HG03139 (cell line): ENCODE data around the gene CFAP210.

Experiments
- ATAC-seq: cut with Tn5 transposase; IDR thresholded peaks from one replicate; pipeline ENCODE4 v1.9.1; 2021; ENCODE audit not compliant: unreplicated experiment

Gene CFAP210

DNA sequence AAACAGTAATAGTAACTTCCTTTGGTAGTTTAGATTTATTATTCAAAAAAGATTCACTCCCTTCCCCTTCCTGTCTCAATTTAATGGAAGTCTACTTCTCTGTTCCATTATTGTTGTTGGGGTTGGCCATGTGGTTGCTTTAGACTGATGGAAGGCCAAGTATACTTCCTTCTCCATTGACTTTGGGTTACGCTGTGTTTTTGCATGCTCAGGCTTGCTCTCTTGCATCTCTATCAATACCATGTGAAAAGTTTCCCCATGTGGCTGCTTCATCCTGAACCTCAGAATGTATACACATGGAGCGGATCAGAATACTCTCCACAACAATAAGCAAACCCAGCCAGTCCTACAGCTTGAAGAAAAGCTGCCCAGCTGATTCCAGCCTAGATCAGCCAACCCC, 20.3 kb downstream of the CFAP210 start:
- ATAC-seq, result no peak

DNA sequence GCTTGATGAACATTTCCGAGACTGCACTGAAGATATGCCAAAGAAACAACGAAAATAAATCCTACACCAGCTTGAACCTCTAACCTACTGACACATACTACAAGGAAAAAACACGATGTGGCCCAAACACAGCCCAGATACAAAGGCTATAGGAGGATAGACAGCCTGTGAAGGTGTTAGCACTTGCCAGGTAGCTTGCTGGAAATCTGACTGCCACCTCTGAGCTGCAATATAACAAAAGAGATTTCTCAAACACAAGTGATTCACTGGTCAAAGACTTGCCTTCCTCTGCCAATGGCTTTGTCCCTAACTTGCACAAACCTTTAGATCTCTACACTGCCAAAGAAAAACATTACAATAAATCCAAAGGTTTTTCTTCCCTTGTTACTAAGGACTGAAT, 21.1 kb downstream of the CFAP210 start:
- ATAC-seq, result no peak

DNA sequence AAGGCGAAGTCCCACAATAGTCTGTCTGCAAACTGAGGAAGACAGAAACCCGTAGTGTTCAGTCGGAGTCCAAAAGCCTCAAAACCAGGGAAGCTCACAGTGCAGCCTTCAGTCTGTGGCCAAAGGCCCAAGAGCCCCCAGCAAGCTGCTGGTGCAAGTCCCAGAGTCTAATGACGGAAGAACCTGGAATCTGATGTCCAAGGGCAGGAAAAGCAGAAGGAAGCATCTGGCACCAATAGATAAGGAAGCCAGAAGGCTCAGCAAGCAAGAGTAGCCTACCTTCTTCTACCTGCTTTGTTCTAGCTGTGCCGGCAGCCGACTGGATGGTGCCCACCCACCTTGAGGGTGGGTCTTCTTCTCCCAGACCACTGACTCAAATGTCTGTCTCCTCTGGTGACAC, 21.8 kb downstream of the CFAP210 start:
- ATAC-seq, result no peak

DNA sequence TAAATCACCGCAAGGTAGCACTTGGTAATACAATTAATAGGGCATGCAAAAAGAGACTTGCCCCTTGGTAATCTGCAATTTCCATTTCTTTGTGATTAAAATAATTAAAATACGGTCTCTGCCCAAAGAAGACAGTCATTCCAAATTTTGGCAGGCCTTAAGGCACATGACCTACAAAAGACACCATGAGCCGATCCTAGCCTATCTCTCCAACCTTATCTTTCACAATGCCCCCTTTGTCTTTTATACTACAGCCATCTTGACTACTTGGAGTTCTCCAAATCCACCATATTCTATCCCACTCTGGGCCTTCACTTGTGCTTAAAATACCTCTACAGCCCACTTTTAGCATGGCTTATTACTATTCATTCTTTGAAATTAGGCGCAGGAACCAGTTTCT, 23.3 kb downstream of the CFAP210 start:
- no peak for ATAC-seq

DNA sequence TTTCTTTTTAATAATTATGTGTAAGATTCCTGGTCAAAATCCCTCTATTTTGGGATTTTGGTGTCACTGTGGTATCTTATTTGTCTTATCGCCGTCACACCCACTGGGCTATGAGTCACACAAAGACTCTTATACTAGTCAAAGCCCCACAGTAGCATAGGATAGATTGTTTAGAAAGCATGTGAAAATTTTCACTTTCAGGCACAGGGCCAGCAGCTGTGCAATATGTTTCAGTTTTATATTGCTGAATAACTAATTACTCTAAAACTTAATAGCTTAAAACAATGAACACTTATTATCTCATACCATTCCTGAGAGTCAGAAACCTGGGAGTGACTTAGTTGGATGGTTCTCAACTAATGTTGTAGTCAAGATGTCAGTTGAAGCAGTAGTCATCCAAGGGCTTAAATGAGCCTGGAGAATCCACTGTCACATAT, 24.0 kb downstream of the CFAP210 start:
- ATAC-seq, result no peak

DNA sequence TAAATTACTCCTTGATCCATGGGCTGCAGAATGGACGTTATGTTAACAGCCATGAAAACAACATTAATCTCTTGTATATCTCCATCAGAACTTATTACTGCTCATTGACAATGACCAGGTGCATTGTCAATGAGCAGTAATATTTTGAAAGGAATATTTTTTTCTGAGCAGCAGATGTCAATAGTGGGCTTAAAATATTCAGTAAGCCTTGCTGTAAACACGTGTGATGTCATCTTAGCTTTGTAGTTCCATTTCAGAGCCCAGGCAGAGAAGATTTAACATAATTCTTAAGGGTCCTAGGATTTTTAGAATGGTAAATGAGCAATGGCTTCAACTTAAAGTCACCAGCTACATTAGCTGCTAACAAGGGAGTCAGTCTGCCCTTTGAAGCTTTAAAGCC, 26.6 kb downstream of the CFAP210 start:
- no peak for ATAC-seq

DNA sequence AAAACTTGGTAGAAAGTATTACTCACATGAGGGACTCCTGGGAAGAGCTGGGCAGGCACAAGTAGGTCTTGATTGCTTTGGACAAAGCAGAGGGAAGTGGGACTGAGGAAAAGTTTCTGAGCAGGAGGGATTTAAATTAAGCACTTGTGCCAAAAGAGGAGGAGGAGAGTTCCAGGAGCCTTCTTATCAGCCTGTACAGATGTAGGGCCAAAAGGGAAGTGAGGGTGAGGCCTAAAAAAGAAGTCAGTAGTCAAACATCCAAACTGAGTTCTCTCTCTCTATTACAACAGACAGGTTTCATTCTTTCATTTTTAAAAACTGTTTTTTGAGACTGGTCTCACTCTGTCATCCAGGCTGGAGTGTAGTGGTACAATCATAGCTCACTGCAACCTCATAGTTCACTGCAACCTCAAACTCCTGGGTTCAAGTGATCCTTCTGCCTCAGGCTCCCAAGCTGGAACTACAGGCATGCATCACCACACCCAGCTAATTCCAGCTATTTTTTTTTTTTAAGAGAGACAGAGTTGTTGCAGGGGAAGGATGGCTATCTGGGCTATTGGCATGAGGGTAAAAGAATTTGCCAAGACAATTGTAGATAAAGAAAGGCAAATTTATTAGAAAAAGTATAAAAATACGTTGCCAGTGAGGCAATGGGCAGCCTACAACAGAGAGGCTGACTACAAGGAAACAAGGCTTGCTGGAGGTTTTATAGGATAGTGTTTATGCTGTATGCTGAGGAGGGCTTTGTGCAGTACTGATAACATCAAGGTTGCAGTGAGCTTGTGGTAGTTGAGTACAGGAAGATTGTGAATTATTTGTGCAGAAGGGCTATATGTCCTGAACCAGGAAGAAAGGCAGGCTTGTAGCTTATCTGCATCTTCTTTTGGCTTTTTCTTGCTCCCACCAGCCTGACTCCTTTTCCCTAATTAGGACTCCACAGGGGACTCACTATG, 29.0 kb downstream of the CFAP210 start:
- ATAC-seq, result no peak

DNA sequence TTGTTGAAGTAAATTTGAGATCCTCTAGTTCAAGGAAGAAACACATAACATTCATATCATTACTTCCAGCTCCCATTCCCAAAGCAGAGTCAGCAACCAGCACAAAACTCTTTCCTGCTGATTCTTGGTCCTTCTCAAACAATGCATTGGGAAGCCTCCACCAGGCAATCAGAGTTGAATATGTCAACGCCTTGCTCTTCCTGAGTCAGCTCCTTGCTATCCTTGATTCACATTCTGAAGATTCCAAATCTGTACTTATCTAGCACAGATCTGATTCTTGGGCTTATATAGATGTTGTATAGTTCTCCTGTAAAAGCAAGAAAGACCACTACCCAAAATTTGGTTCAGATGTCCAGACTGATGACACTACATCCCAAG, 29.6 kb downstream of the CFAP210 start:
- ATAC-seq, result no peak

DNA sequence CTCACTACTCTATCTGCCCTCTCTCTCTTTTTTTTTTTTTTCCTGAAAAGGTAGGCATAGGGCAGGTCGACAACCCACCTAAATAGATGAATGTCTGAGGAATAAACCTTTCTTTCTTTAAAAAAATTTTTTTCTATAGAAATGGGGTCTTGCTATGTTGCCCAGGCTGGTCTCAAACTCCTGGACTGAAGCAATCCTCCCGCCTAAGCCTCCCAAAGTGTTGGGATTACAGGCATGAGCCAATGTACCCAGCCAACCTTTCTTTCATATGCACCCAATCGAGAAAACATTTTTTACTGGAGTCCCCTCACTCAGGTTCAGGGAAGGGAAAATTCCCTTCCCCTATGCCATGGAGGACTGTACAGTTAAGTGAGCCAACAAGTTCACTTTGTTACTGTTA, 31.0 kb downstream of the CFAP210 start:
- ATAC-seq, result no peak

DNA sequence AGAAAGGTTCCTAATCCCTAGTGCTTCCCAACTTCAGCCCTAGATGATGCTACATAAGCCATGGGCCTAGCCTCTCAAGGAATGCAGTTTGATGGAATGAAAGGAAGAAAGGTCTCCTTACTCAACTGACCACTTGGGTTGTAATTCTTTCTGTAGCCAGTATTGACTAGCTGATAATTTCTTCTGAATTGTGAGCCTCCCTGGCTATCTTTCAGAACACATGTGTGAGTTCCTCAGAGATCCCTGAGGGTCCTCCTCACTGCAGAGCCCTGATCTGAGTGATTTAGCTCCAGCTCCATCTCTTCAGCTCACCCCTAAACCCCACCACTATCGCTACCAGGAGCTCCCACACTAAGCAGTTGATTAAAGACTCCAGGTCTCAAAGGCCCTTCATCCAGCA, 31.5 kb downstream of the CFAP210 start:
- ATAC-seq, result no peak

DNA sequence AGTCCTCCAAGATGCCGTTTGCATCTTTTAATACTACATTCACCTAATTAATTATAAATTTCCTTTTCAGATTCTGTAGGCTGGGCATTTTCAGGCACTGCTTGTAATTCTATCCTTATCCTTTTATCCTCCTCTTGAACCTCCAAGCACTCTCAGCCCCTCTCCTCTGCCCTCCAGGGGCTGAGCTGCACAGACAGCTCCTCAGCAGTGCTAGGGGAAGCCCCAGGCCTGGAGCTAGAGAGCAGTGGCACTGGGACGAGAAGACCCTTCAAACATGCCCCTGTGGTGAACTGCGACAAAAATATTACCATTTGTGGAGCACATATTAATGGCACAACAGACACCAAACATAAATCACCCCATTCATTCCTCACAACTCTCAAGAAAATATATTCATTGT, 32.9 kb downstream of the CFAP210 start:
- ATAC-seq, result no peak

DNA sequence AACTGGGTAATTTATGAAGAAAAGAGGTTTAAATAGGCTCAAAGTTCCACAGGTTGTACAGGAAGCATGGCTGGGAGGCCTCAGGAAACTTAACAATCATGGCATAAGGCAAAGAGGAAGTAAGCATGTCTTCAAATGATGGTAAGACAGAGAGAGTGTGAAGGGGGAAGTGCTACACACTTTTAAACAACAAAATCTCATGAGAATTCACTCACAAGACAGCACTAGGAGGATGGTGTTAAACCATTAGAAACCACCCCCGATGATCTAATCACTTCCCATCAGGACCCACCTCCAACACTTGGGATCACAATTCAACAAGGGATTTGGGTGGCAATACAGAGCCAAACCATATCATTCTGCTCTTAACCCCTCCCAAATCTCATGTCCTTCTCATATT, 34.9 kb downstream of the CFAP210 start:
- ATAC-seq, result peak; percentile 47

DNA sequence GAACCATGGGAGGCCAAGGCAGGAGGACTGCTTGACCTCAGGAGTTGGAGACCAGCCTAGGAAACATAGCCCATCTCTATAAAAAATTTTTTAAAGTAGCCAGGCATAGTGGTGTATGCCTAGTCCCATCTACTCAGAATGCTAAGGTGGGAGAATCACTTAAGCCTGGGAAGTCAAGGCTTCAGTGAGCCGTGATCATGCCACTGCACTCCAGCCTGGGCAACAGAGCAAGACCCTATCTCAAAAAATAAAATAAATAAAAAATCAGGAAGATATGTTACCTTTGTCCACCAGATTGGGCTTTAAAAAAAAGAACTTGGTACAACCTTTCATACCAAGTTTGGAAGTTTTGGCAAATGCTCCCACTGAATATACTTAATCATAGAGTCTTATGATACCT, 35.3 kb downstream of the CFAP210 start:
- no peak for ATAC-seq

DNA sequence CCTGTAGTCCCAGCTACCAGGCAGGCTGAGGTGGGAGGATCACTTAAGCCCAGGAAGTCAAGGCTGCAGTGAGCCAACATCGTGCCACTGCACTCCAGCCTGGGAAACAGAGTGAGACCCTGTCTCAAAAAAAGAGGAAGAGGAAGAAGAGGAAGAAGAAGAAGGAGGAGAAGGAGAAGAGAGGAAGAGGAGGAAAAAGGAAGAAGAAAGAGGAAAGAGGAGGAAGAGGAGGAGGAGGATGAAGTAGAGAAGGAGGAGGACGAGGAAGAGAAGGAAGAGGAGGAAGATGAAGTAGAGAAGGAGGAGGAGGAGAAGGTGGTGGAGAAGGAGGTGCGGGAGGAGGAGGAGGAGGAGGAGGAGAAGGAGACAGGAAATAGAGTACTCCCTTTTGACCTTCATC, 38.0 kb downstream of the CFAP210 start:
- ATAC-seq, result no peak

DNA sequence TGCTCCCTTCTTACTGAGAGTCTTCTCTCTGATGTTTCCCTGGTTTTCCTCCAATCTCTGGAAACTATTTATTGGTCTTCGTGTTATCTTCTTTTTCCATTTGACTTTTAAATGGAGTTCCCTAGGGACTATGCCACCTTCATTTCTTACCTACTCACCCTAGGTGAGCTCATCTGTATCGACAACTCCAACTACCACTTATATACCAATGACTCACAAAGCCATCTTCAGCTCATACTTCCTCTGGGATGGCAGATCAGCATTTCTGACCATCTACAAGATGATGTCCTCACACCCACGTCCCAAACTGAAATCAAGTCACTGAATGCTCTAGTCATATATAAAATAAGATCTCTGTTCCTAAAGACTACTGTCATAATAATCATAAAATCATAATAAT, 40.6 kb downstream of the CFAP210 start:
- ATAC-seq, result no peak

DNA sequence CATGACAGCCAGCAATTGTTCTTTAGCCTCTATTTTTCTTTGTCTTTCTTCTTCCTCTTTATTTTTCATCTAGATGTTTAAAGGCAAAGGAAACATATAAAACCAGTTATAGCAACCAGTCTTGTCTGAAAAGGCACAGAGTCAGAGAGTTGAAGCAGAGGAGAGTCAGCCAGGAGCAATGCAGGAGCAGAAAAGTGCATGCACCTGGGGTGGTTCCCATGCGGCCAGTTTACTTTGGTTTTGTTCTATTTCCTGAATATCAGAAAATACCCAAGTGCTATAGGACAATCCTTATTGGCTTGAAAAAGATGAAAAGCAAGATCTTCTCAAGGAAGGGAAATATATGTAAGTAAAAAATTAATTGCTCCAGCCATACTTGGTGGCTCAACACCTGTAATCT, 44.9 kb downstream of the CFAP210 start:
- ATAC-seq, result no peak

DNA sequence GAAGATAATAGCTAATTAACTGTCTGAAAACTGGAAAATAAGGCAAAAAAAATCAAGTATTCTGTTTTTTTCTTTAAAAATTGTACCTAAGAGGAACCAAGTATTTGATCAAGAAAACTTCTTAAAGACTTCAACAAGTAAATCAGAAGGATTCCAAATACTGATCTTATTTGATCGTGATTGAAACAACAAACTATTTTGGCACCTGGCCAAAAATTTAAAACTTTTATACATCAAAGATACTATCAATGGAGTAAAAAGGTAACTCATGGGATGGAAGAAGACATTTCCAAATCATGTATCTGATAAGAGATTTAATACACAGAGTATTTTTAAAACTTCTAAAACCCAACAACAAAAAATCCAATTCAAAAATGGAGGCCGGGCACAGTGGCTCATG, 46.7 kb downstream of the CFAP210 start:
- ATAC-seq, result no peak

DNA sequence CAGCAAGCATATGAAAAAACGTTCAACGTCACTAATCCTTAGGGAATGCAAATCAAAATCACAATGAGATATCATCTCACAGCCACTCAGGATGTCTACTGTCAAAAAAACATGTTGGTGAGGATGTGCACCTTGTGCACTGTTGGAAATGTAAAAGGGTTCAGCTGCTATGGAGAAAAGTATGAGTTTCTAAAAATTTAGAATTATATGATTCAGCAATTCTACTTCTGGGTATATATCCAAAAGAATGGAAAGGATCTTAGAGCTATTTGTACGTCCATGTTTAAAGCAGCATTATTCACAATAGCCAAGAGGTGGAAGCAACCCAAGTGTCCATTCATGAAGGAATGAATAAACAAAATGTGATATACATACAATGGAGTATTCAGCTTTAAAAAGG, 50.0 kb downstream of the CFAP210 start:
- ATAC-seq, result no peak

DNA sequence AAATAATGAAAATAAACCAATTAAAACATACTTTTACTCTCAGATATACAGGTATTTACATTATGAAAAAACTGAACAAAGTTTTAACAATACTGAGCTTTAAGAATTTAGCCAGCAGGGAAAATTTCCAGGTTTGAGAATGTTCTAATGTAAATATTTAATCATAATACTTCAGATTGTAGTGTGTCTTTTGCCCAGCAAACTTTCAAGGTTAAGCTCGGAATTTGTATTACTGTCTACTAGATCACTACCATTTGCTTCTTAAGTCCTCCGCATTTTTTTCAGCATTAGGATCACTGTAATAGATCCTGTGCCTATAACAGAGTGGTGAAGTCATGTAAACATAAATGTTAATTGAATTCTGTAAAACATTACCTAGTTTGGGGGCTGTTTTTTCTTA, 52.7 kb downstream of the CFAP210 start:
- no peak for ATAC-seq

DNA sequence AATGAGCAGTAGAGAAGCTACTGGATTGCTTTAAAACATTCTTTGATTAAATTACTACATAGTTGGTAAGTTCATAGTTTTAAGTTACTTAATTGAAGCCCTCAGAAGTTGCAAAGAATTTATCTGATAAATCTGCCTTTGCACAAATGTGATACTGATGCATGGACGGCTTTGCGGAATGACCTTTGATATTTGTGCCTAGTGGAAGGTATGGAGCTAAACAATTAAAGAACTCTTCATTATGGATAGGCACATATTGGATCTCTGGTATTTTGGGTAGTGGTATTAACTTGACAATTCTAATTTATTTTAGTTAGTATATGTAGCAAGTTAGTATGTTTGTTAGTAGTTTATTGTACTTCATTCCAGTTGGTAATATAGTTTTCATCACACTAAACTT, 54.1 kb downstream of the CFAP210 start:
- no peak for ATAC-seq

DNA sequence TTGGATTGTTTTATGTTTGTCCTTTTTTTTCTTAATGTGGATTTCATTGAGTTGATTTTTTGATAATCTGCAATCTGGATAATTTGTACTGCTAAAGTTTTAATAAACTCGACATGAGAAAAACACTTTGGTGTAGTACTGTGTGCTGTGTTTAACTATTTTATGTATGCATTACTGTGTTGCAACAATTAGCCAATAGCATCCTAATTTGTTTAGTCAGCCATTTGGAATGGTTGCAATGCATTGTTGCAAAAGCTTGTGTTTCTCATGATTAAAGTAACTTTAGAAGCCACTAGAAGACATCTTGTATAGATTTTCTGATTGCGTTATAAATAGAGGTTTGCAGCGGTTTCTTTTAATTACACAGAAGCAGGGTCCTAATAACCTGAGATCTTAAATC, 56.6 kb downstream of the CFAP210 start:
- ATAC-seq, result no peak

DNA sequence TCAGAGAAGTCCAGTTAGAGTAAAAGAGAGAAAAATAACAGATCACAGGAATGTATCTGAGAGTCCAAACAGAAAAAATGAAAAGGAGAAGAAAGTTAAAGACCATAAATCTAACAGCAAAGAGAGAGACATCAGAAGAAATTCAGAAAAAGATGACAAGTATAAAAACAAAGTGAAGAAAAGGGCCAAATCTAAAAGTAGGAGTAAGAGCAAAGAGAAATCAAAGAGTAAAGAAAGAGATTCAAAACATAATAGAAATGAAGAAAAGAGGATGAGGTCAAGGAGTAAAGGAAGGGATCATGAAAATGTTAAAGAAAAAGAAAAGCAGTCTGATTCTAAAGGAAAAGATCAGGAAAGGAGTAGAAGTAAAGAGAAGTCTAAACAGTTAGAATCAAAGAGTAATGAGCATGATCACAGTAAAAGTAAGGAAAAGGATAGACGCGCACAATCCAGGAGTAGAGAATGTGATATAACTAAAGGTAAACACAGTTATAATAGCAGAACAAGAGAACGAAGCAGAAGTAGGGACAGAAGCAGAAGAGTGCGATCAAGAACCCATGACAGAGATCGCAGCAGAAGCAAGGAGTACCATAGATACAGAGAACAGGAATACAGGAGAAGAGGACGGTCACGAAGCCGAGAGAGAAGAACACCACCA, 57.6 kb downstream of the CFAP210 start:
- no peak for ATAC-seq

DNA sequence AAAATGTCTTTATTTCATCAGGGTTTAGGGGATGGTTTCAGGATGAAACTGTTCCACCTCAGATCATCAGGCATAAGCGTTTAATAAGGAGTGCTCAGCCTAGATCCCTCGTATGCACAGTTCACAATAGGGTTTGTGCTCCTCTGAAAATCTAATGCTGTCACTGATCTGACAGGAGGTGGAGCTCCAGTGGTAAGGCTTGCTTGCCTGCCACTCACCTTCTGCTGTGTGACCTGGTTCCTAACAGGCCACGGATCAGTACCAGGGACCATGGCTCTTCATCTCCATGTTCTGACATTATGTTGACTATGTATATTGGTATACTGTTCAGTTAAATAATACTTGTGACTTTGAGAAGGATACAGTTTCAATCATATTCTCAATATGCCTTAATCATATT, 68.4 kb downstream of the CFAP210 start:
- ATAC-seq, result no peak
